ENCODE results near the gene RPS21.
A peak's percentile ranks its signal among the peaks of the same experiment; 100 is the strongest.

- TF ChIP-seq, protein P1, sequence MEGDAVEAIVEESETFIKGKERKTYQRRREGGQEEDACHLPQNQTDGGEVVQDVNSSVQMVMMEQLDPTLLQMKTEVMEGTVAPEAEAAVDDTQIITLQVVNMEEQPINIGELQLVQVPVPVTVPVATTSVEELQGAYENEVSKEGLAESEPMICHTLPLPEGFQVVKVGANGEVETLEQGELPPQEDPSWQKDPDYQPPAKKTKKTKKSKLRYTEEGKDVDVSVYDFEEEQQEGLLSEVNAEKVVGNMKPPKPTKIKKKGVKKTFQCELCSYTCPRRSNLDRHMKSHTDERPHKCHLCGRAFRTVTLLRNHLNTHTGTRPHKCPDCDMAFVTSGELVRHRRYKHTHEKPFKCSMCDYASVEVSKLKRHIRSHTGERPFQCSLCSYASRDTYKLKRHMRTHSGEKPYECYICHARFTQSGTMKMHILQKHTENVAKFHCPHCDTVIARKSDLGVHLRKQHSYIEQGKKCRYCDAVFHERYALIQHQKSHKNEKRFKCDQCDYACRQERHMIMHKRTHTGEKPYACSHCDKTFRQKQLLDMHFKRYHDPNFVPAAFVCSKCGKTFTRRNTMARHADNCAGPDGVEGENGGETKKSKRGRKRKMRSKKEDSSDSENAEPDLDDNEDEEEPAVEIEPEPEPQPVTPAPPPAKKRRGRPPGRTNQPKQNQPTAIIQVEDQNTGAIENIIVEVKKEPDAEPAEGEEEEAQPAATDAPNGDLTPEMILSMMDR (IDR thresholded peaks at IDR 0.05; ENCODE audit: low read depth, low read length, poor library complexity, severe bottlenecking), result peak; percentile 2
- TF ChIP-seq EZH2phosphoT487 (IDR thresholded peaks at IDR 0.05; ENCODE audit: borderline replicate concordance, low read length), result no peak
These were observed 2.1 kb downstream of the RPS21 start for GRCh38 chr20:62388839-62389600.
